HG03460 (cell line): ENCODE data around the gene SCAF8.

Source experiments
- ATAC-seq: cut with Tn5 transposase; IDR thresholded peaks from one replicate; pipeline ENCODE4 v1.9.1; 2021; ENCODE audit not compliant: unreplicated experiment

Gene SCAF8

GRCh38 chr6:154882107-154882506 lies 148.9 kb downstream of the SCAF8 start:
- no peak for ATAC-seq
